Mucosa of rectum (tissue), 2 donors: ENCODE data around the gene VENTX.

Experiments used
- H3K27ac ChIP-seq, 2 donors: one replicate each; pipeline ENCODE4 v1.7.0; 2013; ENCODE audit warnings: inconsistent platforms in 2 of 2, low read depth in 2 of 2, low read length in 2 of 2
- H3K27me3 ChIP-seq, 2 donors: one replicate each; pipeline ENCODE4 v1.7.0; 2013; ENCODE audit warnings: low read length in 2 of 2; ENCODE audit not compliant: control insufficient read depth in 2 of 2, insufficient read depth in 2 of 2
- H3K36me3 ChIP-seq, 2 donors: one replicate each; pipeline ENCODE4 v1.7.0; 2013; ENCODE audit warnings: low read length in 2 of 2; ENCODE audit not compliant: control insufficient read depth in 2 of 2, insufficient read depth in 2 of 2
- H3K4me1 ChIP-seq, 2 donors: one replicate each; pipeline ENCODE4 v1.7.0; 2013; ENCODE audit warnings: low read length in 2 of 2, mild to moderate bottlenecking in 1 of 2; ENCODE audit not compliant: control insufficient read depth in 2 of 2, insufficient read depth in 2 of 2
- H3K4me3 ChIP-seq, 2 donors: one replicate each; pipeline ENCODE4 v1.7.0; 2013; ENCODE audit warnings: low read length in 2 of 2
- H3K9ac ChIP-seq, 2 donors: one replicate each; pipeline ENCODE4 v1.7.0; 2013; ENCODE audit warnings: low read length in 2 of 2, low read depth in 1 of 2, mild to moderate bottlenecking in 1 of 2
- H3K9me3 ChIP-seq, 2 donors: one replicate each; pipeline ENCODE4 v1.7.0; 2013; ENCODE audit warnings: low read length in 2 of 2; ENCODE audit not compliant: control insufficient read depth in 2 of 2
- donor health status: healthy.
- donor health status: Normal muscosa, but diverticular disease.

The VENTX gene

DNA sequence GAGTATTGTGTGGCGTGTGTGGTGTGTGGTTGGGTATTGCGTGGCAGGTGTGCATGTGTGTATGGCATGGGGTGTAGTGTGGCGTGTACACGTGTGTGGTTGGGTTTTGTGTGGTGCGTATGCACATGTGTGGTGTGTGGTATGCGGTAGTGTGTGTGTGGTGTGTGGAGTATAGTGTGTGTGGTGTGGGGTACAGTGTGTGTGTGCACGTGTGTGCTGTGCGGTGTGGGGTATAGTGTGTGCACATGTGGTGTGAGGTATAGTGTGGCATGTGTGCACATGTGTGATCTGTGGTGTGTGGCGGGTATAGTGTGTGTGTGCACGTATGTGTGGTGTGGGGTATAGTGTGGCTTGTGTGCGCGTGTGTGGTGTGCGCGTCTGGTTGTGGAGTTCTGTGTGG lies 28.5 kb upstream of the VENTX start:
- H3K4me1 ChIP-seq: no peaks in the 10 kb centered on the region
- H3K9me3 ChIP-seq: no peaks in the 10 kb centered on the region
- H3K9ac ChIP-seq: no peak overlapping the region
- no peak overlapping the region for H3K4me3 ChIP-seq
- no peak overlapping the region for H3K27ac ChIP-seq
- no peaks in the 10 kb centered on the region for H3K27me3 ChIP-seq
- H3K36me3 ChIP-seq: no peaks in the 10 kb centered on the region

DNA sequence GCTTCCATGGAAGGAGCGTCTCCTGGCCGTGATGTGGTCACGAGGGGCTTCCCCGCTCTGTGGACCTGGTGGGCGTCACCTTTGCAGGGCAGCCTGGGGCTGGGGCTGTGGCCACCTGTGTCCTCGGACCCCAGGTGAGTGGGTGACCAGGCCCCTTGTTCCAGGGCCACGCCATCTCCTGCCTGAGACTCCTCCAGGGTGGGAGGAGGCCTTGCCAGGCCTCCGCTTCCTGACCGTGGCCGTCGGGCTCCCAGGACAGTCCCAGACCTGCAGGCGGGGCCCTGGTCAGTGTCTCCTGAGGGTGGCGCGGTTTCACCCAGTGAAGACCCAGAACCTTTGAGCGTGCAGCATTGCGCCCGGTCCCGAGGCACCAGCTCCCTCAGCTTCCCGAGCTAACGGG lies 28.0 kb upstream of the VENTX start:
- H3K36me3 ChIP-seq: no peaks in the 10 kb centered on the region
- no peaks in the 10 kb centered on the region for H3K4me1 ChIP-seq
- H3K9ac ChIP-seq: no peak overlapping the region
- no peak overlapping the region for H3K27ac ChIP-seq
- H3K4me3 ChIP-seq: no peak overlapping the region
- no peaks in the 10 kb centered on the region for H3K27me3 ChIP-seq
- no peaks in the 10 kb centered on the region for H3K9me3 ChIP-seq

GRCh38 chr10:133210398-133211140 lies 27.1 kb upstream of the VENTX start:
- H3K9ac ChIP-seq: no peak overlapping the region
- no peaks in the 10 kb centered on the region for H3K36me3 ChIP-seq
- H3K27me3 ChIP-seq: no peaks in the 10 kb centered on the region
- no peak overlapping the region for H3K27ac ChIP-seq
- H3K4me3 ChIP-seq: no peak overlapping the region
- no peaks in the 10 kb centered on the region for H3K4me1 ChIP-seq
- H3K9me3 ChIP-seq: no peaks in the 10 kb centered on the region

DNA sequence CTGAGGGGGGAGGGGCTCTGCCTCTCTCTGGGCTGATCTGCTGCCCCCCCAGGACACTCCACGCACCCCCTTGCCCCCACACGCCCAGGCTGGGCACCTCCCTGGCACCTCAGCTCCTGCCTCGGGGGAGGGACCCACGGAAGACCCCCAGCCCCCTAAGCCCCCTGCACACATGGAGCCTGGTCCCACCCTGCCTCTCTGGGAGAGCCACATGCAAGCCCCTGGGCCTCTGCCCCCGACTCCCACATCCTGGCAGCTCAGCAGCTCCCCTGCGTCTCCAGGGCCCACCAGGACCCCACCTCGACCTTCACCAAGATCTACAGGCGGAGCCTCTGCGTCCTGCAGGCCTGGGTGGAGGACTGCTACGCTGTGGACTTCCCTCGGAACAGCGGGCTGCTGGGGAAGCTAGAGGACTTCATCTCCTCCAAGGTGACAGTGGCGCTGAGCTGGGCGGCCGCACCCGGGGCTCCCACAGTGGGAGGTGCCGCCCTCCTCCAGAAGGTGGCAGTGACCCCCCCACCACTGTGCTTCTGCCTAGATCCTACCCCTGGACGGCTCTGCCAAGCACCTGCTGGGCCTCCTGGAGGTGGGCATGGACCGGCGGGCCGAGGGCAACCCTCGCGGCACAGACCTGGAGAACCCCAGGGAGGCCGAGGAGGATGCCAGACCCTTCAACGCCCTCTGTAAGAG lies 26.4 kb upstream of the VENTX start:
- Histone ChIP-seq H3K27me3 (no peaks in the 10 kb centered on the region), H3K9me3 (no peaks in the 10 kb centered on the region), H3K9ac (no peak overlapping the region), H3K27ac (no peak overlapping the region), H3K36me3 (no peaks in the 10 kb centered on the region), H3K4me3 (no peak overlapping the region), H3K4me1 (no peaks in the 10 kb centered on the region)

GRCh38 chr10:133211959-133212852 lies 25.4 kb upstream of the VENTX start:
- Histone ChIP-seq H3K4me1 (no peaks in the 10 kb centered on the region), H3K27ac (no peak overlapping the region)

DNA sequence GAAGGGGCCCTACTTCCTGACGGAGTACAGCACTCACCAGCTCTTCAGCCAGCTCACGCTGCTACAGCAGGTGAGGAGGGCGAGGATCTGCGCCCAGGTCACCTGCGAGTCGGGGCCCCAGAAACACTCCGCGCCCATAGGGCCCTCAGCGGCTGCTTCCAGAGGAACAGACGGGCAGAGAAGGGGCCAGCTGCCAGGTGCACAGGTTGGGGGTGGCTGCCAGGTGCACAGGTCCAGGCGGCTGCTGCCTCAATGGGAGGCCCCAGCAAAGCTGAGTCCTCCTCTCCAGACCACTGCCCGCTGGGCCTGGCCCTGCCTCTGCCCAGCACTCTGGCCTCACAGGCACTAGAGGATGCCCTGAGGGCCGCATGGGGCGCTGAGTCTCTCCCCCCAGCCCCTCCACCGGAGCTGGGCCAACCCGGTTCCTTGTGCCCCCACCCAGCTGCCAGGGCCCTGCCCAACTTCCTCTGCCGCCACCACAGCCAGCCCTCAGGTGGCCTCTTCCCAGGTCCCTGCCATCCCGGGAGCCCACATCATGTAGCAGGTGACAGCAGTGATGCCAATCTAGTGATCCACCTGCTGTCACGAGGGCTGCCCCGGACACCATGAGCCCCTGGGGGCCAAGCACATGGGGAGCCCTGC lies 24.7 kb upstream of the VENTX start:
- H3K27ac ChIP-seq: no peak overlapping the region
- H3K9me3 ChIP-seq: no peaks in the 10 kb centered on the region
- H3K4me3 ChIP-seq: no peak overlapping the region
- no peaks in the 10 kb centered on the region for H3K36me3 ChIP-seq
- H3K9ac ChIP-seq: no peak overlapping the region
- H3K27me3 ChIP-seq: no peaks in the 10 kb centered on the region
- H3K4me1 ChIP-seq: no peaks in the 10 kb centered on the region

More at GRCh38 chr10:133211959-133212852, 25.4 kb upstream of the VENTX start:
- Histone ChIP-seq H3K9me3 (no peaks in the 10 kb centered on the region), H3K9ac (no peak overlapping the region), H3K4me3 (no peak overlapping the region), H3K27me3 (no peaks in the 10 kb centered on the region), H3K36me3 (no peaks in the 10 kb centered on the region)

DNA sequence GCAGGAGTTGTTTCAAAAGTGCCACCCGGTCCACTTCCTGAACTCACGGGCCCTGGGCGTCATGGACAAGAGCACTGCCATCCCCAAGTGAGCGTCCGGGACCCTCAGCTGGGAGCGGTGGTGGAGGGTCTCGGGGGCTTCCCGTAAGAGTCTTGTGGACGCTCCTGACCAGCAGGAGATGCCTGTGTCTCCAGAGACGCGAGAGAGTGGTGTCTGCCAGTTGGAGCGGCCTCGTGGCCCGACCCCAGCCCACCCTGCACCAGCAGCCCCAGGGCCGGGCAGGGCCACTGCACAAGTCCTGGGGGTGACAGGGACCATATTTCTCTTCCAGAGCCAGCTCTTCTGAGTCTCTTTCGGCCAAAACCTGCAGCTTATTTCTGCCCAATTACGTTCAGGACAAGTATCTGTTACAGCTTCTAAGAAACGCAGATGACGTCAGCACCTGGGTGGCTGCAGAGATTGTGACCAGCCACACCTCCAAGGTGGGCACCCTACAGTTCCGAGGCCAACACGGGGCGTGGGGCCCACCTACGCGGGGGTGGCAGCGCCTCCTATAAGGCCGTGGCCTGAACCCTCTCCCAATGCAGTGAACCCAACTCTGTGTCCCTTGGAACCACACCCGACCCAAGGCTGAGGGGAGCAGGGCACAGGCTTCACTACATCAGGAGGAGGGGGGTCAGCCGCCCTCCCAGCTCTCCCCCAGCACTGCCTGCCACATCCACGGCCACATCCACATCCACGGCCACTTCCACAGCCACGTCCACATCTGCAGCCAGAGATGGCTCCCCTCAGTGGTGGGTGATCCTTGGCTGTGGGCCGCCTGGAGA lies 23.8 kb upstream of the VENTX start:
- Histone ChIP-seq H3K27ac (no peak overlapping the region), H3K4me1 (no peaks in the 10 kb centered on the region), H3K9me3 (no peaks in the 10 kb centered on the region), H3K27me3 (no peaks in the 10 kb centered on the region), H3K9ac (no peak overlapping the region), H3K4me3 (no peak overlapping the region), H3K36me3 (no peaks in the 10 kb centered on the region)

- no peak overlapping the region for H3K4me3 ChIP-seq
- no peaks in the 10 kb centered on the region for H3K36me3 ChIP-seq
- H3K27ac ChIP-seq: no peak overlapping the region
- H3K9me3 ChIP-seq: no peaks in the 10 kb centered on the region
- H3K27me3 ChIP-seq: no peaks in the 10 kb centered on the region
- no peak overlapping the region for H3K9ac ChIP-seq
- no peaks in the 10 kb centered on the region for H3K4me1 ChIP-seq
Measured at GRCh38 chr10:133214468-133215410, 22.9 kb upstream of the VENTX start.
